ENCODE results near the gene CEP89.

GRCh38 chr19:32865326-32865725, 106.4 kb downstream of the CEP89 start:
- TF ChIP-seq CTCF (IDR thresholded peaks at IDR 0.05), result no peak
- TF ChIP-seq POLR2A (IDR thresholded peaks at IDR 0.05), result no peak
